OCI-LY3 (cell line): ENCODE results near the gene MED12L.
A peak's percentile ranks its signal among the peaks of the same experiment; 100 is the strongest.

Experiments
- H2AFZ ChIP-seq: fragments of 200-600, 300-600 bp; shearing (Covaris generic); 2 replicates; pipeline ENCODE4 v1.6.0; 2014; ENCODE audit warnings: antibody characterized with exemption, low read depth, low read length
- H3K27ac ChIP-seq: fragments of 200-600, 300-600 bp; sonication (generic); 2 replicates; pipeline ENCODE4 v1.5.1; 2014; ENCODE audit warnings: mild to moderate bottlenecking, low read length, moderate library complexity, mixed read lengths
- H3K27me3 ChIP-seq: fragments of 200-600, 300-600 bp; sonication (generic); 2 replicates; pipeline ENCODE4 v1.6.1; 2014; ENCODE audit warnings: low read depth, low read length, mixed read lengths
- H3K36me3 ChIP-seq: fragments of 200-600, 300-600 bp; sonication (generic); replicated peaks from 2 replicates; pipeline ENCODE3; 2014; ENCODE audit warnings: low read depth, low read length, mixed read lengths
- H3K4me1 ChIP-seq: fragments of 300-600, 200-600 bp; sonication (generic); 2 replicates; pipeline ENCODE4 v1.6.1; 2014; ENCODE audit warnings: low read length, mixed read lengths
- H3K4me2 ChIP-seq: fragments of 200-600, 300-600 bp; sonication (generic); 2 replicates; pipeline ENCODE4 v1.6.1; 2014; ENCODE audit warnings: low read length, mixed read lengths
- H3K4me3 ChIP-seq: fragments of 300-600, 200-600 bp; sonication (generic); 2 replicates; pipeline ENCODE4 v1.5.1; 2014; ENCODE audit warnings: antibody characterized with exemption, mild to moderate bottlenecking, low read length, moderate library complexity
- H3K79me2 ChIP-seq: fragments of 300-600, 200-600 bp; shearing (Covaris generic); 2 replicates; pipeline ENCODE4 v1.6.1; 2014; ENCODE audit warnings: mild to moderate bottlenecking, low read length, mixed read lengths
- H3K9ac ChIP-seq: fragments of 300-600, 200-600 bp; shearing (Covaris generic); 2 replicates; pipeline ENCODE4 v1.6.0; 2014; ENCODE audit warnings: mild to moderate bottlenecking, low read length, moderate library complexity
- H3K9me3 ChIP-seq: fragments of 200-600, 300-600 bp; shearing (Covaris generic); 2 replicates; pipeline ENCODE4 v1.6.1; 2014; ENCODE audit warnings: low read length, mixed read lengths; ENCODE audit not compliant: insufficient read depth
- H4K20me1 ChIP-seq: fragments of 200-600, 300-600 bp; sonication (generic); 2 replicates; pipeline ENCODE4 v1.6.1; 2016; ENCODE audit warnings: low read length, mixed read lengths; ENCODE audit not compliant: insufficient read depth
- CTCF ChIP-seq: fragments of 200-600, 300-600 bp; sonication (generic); IDR thresholded peaks from 2 replicates; pipeline ENCODE4 v1.5.1; 2014; ENCODE audit warnings: antibody characterized with exemption, low read length, low read depth
- EZH2phosphoT487 ChIP-seq: fragments of 200-600 bp; shearing (Covaris generic); IDR thresholded peaks from 2 replicates; pipeline ENCODE4 v1.6.1; 2018; ENCODE audit warnings: antibody characterized with exemption, mixed run types, low read depth

MED12L gene

GRCh38 chr3:151362751-151363174 lies 277.3 kb downstream of the MED12L start:
- H3K4me3 ChIP-seq = no peak overlapping the region
- no peaks in the 10 kb centered on the region for H3K79me2 ChIP-seq
- no peaks in the 10 kb centered on the region for H4K20me1 ChIP-seq
- no peaks in the 10 kb centered on the region for H3K9me3 ChIP-seq
- H2AFZ ChIP-seq = no peak overlapping the region
- H3K36me3 ChIP-seq = no peaks in the 10 kb centered on the region
- H3K4me2 ChIP-seq = no peak overlapping the region
- H3K9ac ChIP-seq = no peak overlapping the region
- H3K27me3 ChIP-seq = no peaks in the 10 kb centered on the region
- no peak for TF ChIP-seq CTCF
- TF ChIP-seq EZH2phosphoT487 = no peak
- H3K4me1 ChIP-seq = peaks cover 16% of the 10 kb centered on the region
- H3K27ac ChIP-seq = no peak overlapping the region

GRCh38 chr3:151366993-151367392 lies 281.5 kb downstream of the MED12L start:
- no peak overlapping the region for H3K27ac ChIP-seq

DNA sequence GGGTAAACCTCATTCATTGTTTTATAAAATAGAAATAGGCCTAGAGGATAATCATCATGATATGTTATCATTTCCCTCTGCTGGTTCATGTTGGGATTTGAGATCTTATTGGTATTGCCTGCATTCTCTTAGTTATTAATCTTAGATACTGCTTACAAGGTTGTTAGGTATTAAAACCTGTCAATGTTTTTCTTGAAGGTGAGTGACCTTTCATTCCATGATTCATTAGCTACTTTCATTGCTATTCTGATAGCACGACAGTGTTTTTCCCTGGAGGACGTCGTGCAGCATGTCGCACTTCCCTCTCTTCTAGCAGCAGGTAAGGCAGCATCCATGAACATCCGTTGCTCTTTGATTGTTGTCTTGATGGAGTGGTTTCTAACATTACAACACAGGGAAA lies 282.0 kb downstream of the MED12L start:
- H3K36me3 ChIP-seq = no peaks in the 10 kb centered on the region
- H3K4me3 ChIP-seq = no peak overlapping the region
- no peak for TF ChIP-seq CTCF
- no peak for TF ChIP-seq EZH2phosphoT487
- H3K4me2 ChIP-seq = peak overlapping the region; percentile 13
- H3K9me3 ChIP-seq = no peaks in the 10 kb centered on the region
- no peaks in the 10 kb centered on the region for H3K79me2 ChIP-seq
- no peak overlapping the region for H3K9ac ChIP-seq
- no peak overlapping the region for H2AFZ ChIP-seq
- H3K4me1 ChIP-seq = peaks cover 24% of the 10 kb centered on the region
- H4K20me1 ChIP-seq = no peaks in the 10 kb centered on the region
- no peak overlapping the region for H3K27ac ChIP-seq
- H3K27me3 ChIP-seq = no peaks in the 10 kb centered on the region

More at GRCh38 chr3:151366993-151367392, 281.5 kb downstream of the MED12L start:
- Histone ChIP-seq H3K4me2 (peak overlapping the region; percentile 13), H3K9ac (no peak overlapping the region), H3K79me2 (no peaks in the 10 kb centered on the region), H3K9me3 (no peaks in the 10 kb centered on the region), H3K36me3 (no peaks in the 10 kb centered on the region), H2AFZ (no peak overlapping the region), H4K20me1 (no peaks in the 10 kb centered on the region), H3K4me1 (peaks cover 19% of the 10 kb centered on the region), H3K4me3 (no peak overlapping the region), H3K27me3 (no peaks in the 10 kb centered on the region)
- TF ChIP-seq CTCF (no peak), EZH2phosphoT487 (no peak)

GRCh38 chr3:151371526-151371925 lies 286.1 kb downstream of the MED12L start:
- Histone ChIP-seq H4K20me1 (no peaks in the 10 kb centered on the region), H3K9ac (no peak overlapping the region), H3K4me3 (no peak overlapping the region), H3K4me2 (no peak overlapping the region), H3K79me2 (no peaks in the 10 kb centered on the region), H3K27me3 (no peaks in the 10 kb centered on the region), H3K9me3 (no peaks in the 10 kb centered on the region), H3K27ac (no peak overlapping the region), H2AFZ (no peak overlapping the region), H3K36me3 (no peaks in the 10 kb centered on the region), H3K4me1 (peaks cover 48% of the 10 kb centered on the region)
- TF ChIP-seq CTCF (no peak), EZH2phosphoT487 (no peak)
